ENCODE results near the gene FAM98A.

The FAM98A gene

DNA sequence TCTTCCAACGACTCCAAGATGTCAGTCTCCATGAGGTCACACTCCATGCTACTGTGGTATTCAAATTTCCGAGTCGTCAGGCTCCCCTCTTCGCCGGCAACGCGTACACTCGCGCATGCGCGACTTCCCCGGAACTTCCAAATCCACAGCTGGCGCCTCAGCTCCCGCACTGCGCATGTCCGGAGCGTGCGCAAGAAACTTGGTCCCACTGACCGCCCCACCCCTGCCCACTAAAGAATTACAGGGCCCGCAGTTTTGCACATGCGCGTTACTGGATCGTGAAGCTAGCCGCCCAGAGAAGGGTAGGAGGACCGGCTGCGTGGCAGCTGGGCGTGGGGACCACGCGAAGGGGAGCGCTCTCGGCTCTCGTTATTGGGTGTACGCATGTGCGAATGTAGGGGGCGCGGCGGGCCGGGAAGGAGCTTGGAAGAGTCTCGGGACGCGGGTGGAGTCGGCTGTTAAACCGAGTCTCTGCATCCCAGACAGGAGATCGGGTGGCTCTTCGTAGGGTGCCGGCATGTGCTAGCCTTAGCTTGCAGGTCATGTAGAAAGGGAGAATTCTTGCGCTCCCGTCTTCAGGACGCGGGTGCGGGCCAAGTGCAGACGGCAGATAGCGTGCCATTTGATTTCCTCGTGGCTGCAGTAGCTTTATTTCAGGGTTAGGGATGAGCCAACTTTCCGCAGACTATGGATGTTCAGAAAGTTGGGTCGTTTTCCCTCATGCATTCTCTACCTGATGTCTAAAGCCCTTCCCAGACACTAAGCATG is at the start of gene FAM98A:
Gene FAM98A (minus strand): TSS at position 125 of the 768 bp plus-strand sequence. CDS start 78 bp downstream, at position 47.
- ATAC-seq (peak; percentile 95), DNase-seq (peak; percentile 99)

- ATAC-seq (no peak), DNase-seq (no peak)
Measured at GRCh38 chr2:33645861-33646260, 46.8 kb upstream of the FAM98A start.

DNA sequence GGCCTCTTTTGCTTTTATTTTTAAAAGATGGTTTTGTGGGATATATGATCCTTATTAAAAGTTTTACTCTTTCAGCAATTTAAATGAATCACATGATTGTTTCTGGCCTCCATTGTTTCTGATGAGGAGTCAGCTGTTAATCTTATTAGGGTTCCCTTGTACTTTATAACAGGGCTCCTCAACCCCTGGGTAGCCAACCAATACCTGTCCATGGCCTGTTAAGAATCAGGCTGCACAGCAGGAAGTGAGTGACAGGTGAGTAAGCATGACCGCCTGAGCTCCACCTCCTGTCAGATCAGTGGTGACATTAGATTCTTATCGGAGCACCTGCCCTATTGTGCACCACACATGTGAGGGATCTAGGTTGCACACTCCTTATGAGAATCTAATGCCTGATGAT is 45.1 kb upstream of the FAM98A start:
- DNase-seq = no peak
- no peak for ATAC-seq

DNA sequence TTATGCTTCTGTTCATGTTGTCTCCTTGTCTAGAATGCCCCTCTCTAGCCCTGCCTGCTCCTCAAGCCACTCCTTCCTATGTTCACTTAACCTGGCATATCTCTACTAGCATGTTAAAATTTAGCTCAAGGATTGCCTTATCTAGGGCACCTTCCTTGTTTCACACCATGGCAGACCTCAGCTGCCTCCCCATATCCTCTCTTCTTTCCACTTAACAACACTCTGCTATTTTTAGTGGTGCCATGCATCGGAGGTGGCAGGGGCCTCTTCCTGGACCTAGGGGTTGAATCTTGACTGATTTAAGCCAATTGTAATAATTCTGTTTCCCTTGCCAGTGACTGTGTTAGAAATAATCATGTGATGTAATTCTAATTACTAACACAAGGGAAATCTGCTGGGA is 36.9 kb upstream of the FAM98A start:
- DNase-seq (no peak), ATAC-seq (no peak)

- ATAC-seq = no peak
- DNase-seq = no peak
Measured at GRCh38 chr2:33634261-33634910, 35.3 kb upstream of the FAM98A start.

DNA sequence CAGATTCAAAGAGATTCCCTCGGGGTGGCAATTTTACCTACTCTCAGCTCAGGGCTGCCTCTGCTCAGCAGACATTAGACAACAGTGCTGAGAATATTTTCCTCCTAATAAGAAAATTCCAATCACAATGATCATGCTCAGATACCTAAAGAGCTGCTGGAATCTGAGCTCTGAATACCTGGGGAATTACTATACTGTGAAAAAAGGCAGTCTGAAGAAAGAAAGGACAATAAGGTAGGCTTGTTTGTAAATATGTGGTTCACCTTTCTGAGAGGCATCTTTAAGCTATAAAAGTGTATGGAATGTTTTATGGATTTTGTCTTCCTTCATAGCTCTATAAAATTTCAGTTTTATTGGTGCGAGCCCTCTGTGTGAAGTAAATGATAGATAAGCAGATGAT is 34.2 kb upstream of the FAM98A start:
- ATAC-seq (no peak), DNase-seq (no peak)

- no peak for ATAC-seq
- DNase-seq = no peak
Measured at GRCh38 chr2:33632831-33633230, 33.7 kb upstream of the FAM98A start.

GRCh38 chr2:33628031-33628827 is 29.1 kb upstream of the FAM98A start:
- DNase-seq (no peak), ATAC-seq (no peak)

GRCh38 chr2:33619028-33619427 is 19.9 kb upstream of the FAM98A start:
- ATAC-seq = no peak
- DNase-seq = no peak

- no peak for DNase-seq
- ATAC-seq = no peak
Measured at GRCh38 chr2:33617989-33618388, 18.9 kb upstream of the FAM98A start.

DNA sequence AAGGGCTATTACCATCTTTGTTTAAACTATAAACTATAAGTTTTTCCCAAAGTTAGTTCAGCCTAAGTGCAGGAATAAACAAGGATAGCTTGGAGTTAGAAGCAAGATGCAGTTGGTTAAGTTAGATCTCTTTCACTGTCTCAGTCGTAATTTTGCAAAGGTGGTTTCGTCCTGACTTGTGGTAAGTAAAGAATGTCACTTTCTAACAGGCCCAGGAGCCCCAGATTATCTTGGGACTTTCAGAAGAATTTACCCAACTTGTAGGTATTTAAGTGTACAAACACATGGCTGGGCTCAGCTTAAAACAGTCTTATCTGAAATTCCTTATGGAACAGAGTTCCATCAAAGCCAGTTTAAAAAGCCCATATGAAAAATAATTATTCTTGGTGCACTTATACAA is 18.3 kb upstream of the FAM98A start:
- DNase-seq (no peak), ATAC-seq (no peak)

DNA sequence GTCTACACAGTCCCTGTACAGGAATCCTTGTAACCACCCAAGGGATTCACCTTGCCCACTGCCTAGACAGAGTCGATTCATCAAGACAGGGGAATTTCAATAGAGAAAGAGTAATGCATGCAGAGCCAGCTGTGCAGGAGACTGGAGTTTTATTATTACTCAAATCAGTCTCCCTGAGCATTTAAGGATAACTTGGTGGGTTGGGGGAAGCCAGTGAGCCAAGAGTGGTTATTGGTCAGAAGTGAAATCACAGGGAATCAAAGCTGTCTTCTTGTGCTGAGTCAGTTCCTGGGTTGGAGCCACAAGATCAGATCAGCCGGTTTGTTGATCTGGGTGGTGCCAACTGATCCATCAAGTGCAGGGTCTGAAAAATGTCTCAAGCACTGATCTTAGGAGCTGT is 17.8 kb upstream of the FAM98A start:
- ATAC-seq = no peak

GRCh38 chr2:33614190-33614589 is 15.1 kb upstream of the FAM98A start:
- ATAC-seq (no peak), DNase-seq (no peak)

More for the DNA sequence above, 17.8 kb upstream of the FAM98A start:
- DNase-seq = no peak

DNA sequence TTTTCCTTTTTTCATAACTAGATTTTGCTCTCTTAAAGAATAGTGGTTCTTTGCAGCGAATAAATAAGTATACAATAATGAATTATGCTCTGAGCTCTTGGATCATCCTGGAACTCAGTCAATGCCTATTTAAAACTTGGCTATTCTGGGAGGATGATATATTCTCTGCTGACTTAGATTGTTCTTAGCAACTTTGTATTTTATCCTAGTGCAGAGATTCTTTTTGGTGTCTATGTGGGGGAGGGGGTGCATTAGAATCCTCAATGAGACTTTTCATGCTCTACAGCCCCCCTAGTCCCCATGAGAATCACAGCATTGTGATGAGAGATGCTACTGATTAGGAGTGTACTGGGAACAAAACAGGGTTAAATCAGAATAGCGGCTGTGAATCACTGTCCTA is 8.8 kb upstream of the FAM98A start:
- ATAC-seq = no peak
- no peak for DNase-seq

DNA sequence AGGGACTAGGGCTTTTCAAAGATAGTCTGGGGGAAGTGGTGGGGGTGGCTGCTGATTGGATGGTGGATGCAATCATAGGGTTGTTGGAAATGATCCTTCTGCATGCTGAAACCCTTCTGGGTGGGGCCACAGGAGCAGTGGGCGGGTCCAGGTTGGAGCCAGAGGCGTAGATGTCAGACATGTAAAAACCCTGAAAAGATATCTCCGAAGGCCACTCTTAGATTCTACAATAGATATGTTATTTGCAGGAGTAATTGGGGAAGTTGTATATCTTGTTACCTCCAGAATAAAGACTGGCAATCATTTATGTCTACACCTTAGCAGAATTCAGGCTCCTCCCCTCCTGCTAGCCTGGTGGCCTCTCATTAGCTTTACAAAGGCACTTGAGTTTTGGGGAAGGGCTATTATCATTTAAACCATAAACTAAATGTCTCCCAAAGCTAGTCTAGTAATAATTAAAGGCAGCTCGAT is 8.2 kb upstream of the FAM98A start:
- no peak for DNase-seq
- no peak for ATAC-seq

DNA sequence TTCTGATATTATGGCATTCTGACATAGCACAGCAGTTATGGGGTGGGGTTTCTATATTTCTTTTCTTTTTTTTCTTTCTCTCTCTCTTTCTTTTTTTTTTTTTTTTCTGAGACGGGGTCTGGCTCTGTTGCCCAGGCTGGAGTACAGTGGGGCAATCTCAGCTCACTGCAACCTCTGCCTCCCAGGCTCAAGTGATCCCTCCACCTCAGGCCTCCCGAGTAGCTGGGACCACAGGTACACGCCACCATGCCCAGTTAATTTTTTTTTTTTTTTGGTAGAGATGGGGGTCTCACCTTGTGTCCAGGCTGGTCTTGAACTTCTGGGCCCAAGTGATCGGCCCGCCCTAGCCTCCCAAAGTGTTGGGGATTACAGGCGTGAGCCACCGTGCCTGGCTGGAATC is 7.5 kb upstream of the FAM98A start:
- DNase-seq (no peak), ATAC-seq (no peak)

GRCh38 chr2:33606100-33606499 is 7.0 kb upstream of the FAM98A start:
- no peak for ATAC-seq
- DNase-seq = no peak

- ATAC-seq = no peak
- DNase-seq = no peak
Measured at GRCh38 chr2:33605056-33605455, 6.0 kb upstream of the FAM98A start.

- DNase-seq (no peak), ATAC-seq (no peak)
Measured at GRCh38 chr2:33603416-33603815, 4.3 kb upstream of the FAM98A start.

DNA sequence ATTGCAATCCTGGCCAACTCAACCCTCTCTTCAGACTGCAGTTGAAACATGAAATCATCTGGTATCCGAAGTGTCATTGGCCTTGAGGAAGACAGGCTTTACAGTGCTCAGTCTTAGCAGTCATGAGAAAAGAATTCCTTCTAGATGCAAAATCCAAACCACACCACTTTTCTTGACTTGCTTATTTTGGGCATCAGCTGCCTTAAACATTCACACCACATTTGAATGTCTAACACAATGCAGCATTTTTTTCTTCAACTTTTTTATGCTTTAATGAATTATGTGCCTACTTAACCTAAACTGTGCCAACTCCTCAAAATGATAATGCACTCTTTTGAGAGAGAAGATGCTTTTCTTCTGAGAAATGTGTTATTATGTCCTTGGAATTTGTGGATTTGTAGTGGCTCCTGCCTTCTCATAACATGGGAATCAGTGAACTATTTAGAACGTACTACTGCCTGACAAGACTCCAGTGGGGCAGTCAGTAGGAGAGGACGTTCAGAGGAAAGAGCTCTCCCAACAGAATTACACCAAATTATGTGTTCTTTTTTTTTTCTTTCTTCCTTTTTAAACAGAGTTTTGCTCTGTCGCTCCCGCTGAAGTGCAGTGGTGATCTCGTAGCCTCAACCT is 3.2 kb upstream of the FAM98A start:
- DNase-seq = no peak
- no peak for ATAC-seq

GRCh38 chr2:33599943-33600192 is 769 bp upstream of the FAM98A start:
- no peak for ATAC-seq

GRCh38 chr2:33598561-33599174 is 431 bp downstream of the FAM98A start:
- peak; percentile 53 for ATAC-seq
- DNase-seq = peak; percentile 60

More at GRCh38 chr2:33599943-33600192, 769 bp upstream of the FAM98A start:
- no peak for DNase-seq

Data from stimulated activated naive CD8-positive, alpha-beta T cell treated with anti-CD3 and anti-CD28 coated beads, Interleukin-15, Interleukin-2, amounts not matched to agents 100 U/mL and 50 U/mL, for 24 hours (primary cell).